ENCODE data around the gene RAB3D.

RAB3D gene

DNA sequence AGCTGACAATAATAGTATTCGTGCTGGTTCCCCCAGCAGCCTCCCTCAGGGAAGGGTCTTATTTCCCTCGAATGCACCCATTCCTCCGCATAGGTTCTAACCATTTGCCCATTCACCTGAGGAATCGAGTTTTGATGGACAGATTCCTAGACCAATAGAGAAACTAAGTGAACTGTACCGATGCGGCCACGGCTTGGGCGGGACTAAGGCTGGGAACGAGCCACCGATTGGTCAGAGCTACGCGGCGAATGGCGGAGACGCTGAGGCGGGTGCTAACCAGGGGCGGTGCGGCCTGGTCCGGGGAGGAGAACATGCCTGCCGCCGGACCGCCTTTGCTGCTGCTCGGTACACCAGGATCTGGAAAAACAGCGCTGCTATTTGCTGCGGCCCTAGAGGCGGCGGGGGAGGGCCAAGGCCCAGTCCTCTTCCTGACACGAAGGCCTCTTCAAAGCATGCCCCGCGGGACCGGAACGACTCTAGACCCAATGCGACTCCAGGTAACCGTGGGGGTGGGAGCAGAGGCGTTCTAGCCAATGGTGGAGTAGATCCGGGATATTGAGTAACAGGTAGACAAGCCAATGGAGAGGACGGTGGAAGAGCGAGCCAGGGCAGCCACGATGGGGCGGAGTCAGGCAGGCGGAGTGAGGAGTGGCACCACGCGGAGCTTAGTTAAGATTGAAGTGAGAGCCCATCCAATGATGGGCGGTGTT, 35.1 kb upstream of the RAB3D start, which contains the start of gene SWSAP1 (continued):
- TF ChIP-seq ZNF114 (tag by site-specific recombination; IDR thresholded peaks at IDR 0.05), result no peak
- TF ChIP-seq ZNF692 (tag by site-specific recombination; IDR thresholded peaks at IDR 0.05), result peak; percentile 71
- TF ChIP-seq ZNF560 (tag by site-specific recombination; IDR thresholded peaks at IDR 0.05; ENCODE audit: borderline replicate concordance), result no peak
- no peak for TF ChIP-seq ZNF626 (tag by site-specific recombination; IDR thresholded peaks at IDR 0.05)
- no peak for TF ChIP-seq ZBTB1 (tag by site-specific recombination; IDR thresholded peaks at IDR 0.05)
- peak; percentile 83 for TF ChIP-seq ZNF335 (tag by site-specific recombination; conservative IDR thresholded peaks at IDR 0.05)
- TF ChIP-seq, protein P1, sequence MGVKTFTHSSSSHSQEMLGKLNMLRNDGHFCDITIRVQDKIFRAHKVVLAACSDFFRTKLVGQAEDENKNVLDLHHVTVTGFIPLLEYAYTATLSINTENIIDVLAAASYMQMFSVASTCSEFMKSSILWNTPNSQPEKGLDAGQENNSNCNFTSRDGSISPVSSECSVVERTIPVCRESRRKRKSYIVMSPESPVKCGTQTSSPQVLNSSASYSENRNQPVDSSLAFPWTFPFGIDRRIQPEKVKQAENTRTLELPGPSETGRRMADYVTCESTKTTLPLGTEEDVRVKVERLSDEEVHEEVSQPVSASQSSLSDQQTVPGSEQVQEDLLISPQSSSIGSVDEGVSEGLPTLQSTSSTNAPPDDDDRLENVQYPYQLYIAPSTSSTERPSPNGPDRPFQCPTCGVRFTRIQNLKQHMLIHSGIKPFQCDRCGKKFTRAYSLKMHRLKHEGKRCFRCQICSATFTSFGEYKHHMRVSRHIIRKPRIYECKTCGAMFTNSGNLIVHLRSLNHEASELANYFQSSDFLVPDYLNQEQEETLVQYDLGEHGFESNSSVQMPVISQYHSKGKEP (tag by site-specific recombination; IDR thresholded peaks at IDR 0.05), result no peak
- TF ChIP-seq BCL11B (tag by site-specific recombination; IDR thresholded peaks at IDR 0.05; ENCODE audit: low read depth), result no peak
- peak; percentile 78 for TF ChIP-seq KLF17 (tag by site-specific recombination; IDR thresholded peaks at IDR 0.05)
- TF ChIP-seq ZNF341 (tag by site-specific recombination; IDR thresholded peaks at IDR 0.05; ENCODE audit: low read depth), result no peak; the same call in 1 of the 2 replicates
- peak; percentile 99 for TF ChIP-seq SCRT2 (tag by site-specific recombination; IDR thresholded peaks at IDR 0.05)
- no peak for TF ChIP-seq MEIS1 (CRISPR knock-in tag; IDR thresholded peaks at IDR 0.05; ENCODE audit: borderline replicate concordance)
- peak; percentile 31; the same call in 1 of the 2 replicates for TF ChIP-seq KLF16 (tag by site-specific recombination; IDR thresholded peaks at IDR 0.05)
- TF ChIP-seq PATZ1 (tag by site-specific recombination; IDR thresholded peaks at IDR 0.05), result peak; percentile 66
- TF ChIP-seq ZNF670 (tag by site-specific recombination; IDR thresholded peaks at IDR 0.05; ENCODE audit: low read depth), result no peak
- TF ChIP-seq ZNF600 (tag by site-specific recombination; IDR thresholded peaks at IDR 0.05), result no peak; the same call in 1 of the 2 replicates
- no peak for TF ChIP-seq ZNF664 (tag by site-specific recombination; IDR thresholded peaks at IDR 0.05)
- peak; percentile 61; the same call in 1 of the 2 replicates for TF ChIP-seq ZNF76 (tag by site-specific recombination; IDR thresholded peaks at IDR 0.05; ENCODE audit: borderline replicate concordance, low read depth)
- TF ChIP-seq KLF8 (tag by site-specific recombination; IDR thresholded peaks at IDR 0.05), result peak; percentile 82; the same call in 1 of the 2 replicates
- no peak for TF ChIP-seq ZNF302 (tag by site-specific recombination; IDR thresholded peaks at IDR 0.05; ENCODE audit: low read depth)
- TF ChIP-seq KLF9 (tag by site-specific recombination; IDR thresholded peaks at IDR 0.05; ENCODE audit: low read depth), result no peak
- TF ChIP-seq ZFHX2 (tag by site-specific recombination; conservative IDR thresholded peaks at IDR 0.05), result peak; percentile 41; the same call in 1 of the 2 replicates
- TF ChIP-seq ZNF221 (tag by site-specific recombination; IDR thresholded peaks at IDR 0.05; ENCODE audit: borderline replicate concordance), result no peak
- peak; percentile 96 for TF ChIP-seq SP3 (tag by site-specific recombination; IDR thresholded peaks at IDR 0.05)
- TF ChIP-seq, protein P2, sequence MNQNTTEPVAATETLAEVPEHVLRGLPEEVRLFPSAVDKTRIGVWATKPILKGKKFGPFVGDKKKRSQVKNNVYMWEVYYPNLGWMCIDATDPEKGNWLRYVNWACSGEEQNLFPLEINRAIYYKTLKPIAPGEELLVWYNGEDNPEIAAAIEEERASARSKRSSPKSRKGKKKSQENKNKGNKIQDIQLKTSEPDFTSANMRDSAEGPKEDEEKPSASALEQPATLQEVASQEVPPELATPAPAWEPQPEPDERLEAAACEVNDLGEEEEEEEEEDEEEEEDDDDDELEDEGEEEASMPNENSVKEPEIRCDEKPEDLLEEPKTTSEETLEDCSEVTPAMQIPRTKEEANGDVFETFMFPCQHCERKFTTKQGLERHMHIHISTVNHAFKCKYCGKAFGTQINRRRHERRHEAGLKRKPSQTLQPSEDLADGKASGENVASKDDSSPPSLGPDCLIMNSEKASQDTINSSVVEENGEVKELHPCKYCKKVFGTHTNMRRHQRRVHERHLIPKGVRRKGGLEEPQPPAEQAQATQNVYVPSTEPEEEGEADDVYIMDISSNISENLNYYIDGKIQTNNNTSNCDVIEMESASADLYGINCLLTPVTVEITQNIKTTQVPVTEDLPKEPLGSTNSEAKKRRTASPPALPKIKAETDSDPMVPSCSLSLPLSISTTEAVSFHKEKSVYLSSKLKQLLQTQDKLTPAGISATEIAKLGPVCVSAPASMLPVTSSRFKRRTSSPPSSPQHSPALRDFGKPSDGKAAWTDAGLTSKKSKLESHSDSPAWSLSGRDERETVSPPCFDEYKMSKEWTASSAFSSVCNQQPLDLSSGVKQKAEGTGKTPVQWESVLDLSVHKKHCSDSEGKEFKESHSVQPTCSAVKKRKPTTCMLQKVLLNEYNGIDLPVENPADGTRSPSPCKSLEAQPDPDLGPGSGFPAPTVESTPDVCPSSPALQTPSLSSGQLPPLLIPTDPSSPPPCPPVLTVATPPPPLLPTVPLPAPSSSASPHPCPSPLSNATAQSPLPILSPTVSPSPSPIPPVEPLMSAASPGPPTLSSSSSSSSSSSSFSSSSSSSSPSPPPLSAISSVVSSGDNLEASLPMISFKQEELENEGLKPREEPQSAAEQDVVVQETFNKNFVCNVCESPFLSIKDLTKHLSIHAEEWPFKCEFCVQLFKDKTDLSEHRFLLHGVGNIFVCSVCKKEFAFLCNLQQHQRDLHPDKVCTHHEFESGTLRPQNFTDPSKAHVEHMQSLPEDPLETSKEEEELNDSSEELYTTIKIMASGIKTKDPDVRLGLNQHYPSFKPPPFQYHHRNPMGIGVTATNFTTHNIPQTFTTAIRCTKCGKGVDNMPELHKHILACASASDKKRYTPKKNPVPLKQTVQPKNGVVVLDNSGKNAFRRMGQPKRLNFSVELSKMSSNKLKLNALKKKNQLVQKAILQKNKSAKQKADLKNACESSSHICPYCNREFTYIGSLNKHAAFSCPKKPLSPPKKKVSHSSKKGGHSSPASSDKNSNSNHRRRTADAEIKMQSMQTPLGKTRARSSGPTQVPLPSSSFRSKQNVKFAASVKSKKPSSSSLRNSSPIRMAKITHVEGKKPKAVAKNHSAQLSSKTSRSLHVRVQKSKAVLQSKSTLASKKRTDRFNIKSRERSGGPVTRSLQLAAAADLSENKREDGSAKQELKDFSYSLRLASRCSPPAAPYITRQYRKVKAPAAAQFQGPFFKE (tag by site-specific recombination; IDR thresholded peaks at IDR 0.05; ENCODE audit: borderline replicate concordance), result no peak
- TF ChIP-seq ZNF394 (tag by site-specific recombination; IDR thresholded peaks at IDR 0.05; ENCODE audit: borderline replicate concordance), result peak; percentile 44; the same call in 1 of the 2 replicates
- no peak for TF ChIP-seq ZNF768 (tag by site-specific recombination; IDR thresholded peaks at IDR 0.05)
- TF ChIP-seq SP7 (tag by site-specific recombination; IDR thresholded peaks at IDR 0.05), result peak; percentile 74
